WTC11 (cell line): ENCODE data around the gene PAWR.

Experiments
- AR ChIP-seq: fragments of 250-450 bp; sonication (Bioruptor Pico); IDR thresholded peaks from 2 replicates; pipeline ENCODE4 v1.9.0; 2021; ENCODE audit warnings: mild to moderate bottlenecking
- ARID4B ChIP-seq: sonication (generic); formaldehyde crosslinking; IDR thresholded peaks from 2 replicates; pipeline ENCODE4 v1.8.0; 2023; ENCODE audit warnings: missing genetic modification reagents, mild to moderate bottlenecking, borderline replicate concordance
- ATF2 ChIP-seq: sonication (generic); formaldehyde crosslinking; IDR thresholded peaks from 2 replicates; pipeline ENCODE4 v1.8.1; 2022; ENCODE audit warnings: low read depth, missing genetic modification reagents, borderline replicate concordance
- CTCF ChIP-seq: fragments of 200-600 bp; IDR thresholded peaks from 2 replicates; pipeline ENCODE4 v1.8.0; 2022; ENCODE audit warnings: antibody characterized with exemption
- E2F1 ChIP-seq: sonication (generic); formaldehyde crosslinking; IDR thresholded peaks from 2 replicates; pipeline ENCODE4 v1.8.0; 2022; ENCODE audit warnings: mild to moderate bottlenecking, missing genetic modification reagents
- JUN ChIP-seq: sonication (generic); formaldehyde crosslinking; IDR thresholded peaks from 2 replicates; pipeline ENCODE4 v1.8.0; 2023; ENCODE audit warnings: mild to moderate bottlenecking, missing genetic modification reagents
- MAX ChIP-seq: sonication (generic); formaldehyde crosslinking; IDR thresholded peaks from 2 replicates; pipeline ENCODE4 v1.8.0; 2022; ENCODE audit warnings: mild to moderate bottlenecking, missing genetic modification reagents
- SP1 ChIP-seq: sonication (generic); formaldehyde crosslinking; conservative IDR thresholded peaks from 2 replicates; pipeline ENCODE4 v1.8.1; 2022; ENCODE audit warnings: missing genetic modification reagents
- TCF7 ChIP-seq: sonication (generic); formaldehyde crosslinking; IDR thresholded peaks from 2 replicates; pipeline ENCODE4 v1.8.0; 2022; ENCODE audit warnings: mild to moderate bottlenecking, low read depth, missing genetic modification reagents, moderate library complexity
- TEAD1 ChIP-seq: sonication (generic); formaldehyde crosslinking; IDR thresholded peaks from 2 replicates; pipeline ENCODE4 v1.8.0; 2022; ENCODE audit warnings: mild to moderate bottlenecking, missing genetic modification reagents
- TP53 ChIP-seq: sonication (generic); formaldehyde crosslinking; IDR thresholded peaks from 2 replicates; pipeline ENCODE4 v1.8.1; 2023; ENCODE audit warnings: mild to moderate bottlenecking, missing genetic modification reagents
- ZBTB21 ChIP-seq: sonication (generic); formaldehyde crosslinking; IDR thresholded peaks from 2 replicates; pipeline ENCODE4 v1.8.1; 2023; ENCODE audit warnings: mild to moderate bottlenecking, missing genetic modification reagents, borderline replicate concordance
- ZBTB43 ChIP-seq: sonication (generic); formaldehyde crosslinking; IDR thresholded peaks from 2 replicates; pipeline ENCODE4 v1.8.1; 2023; ENCODE audit warnings: mild to moderate bottlenecking, missing genetic modification reagents
- ZNF138 ChIP-seq: sonication (generic); formaldehyde crosslinking; conservative IDR thresholded peaks from 2 replicates; pipeline ENCODE4 v1.8.1; 2022; ENCODE audit warnings: mild to moderate bottlenecking, moderate library complexity, missing genetic modification reagents

- no peak for TF ChIP-seq TP53 (CRISPR knock-in tag)
- TF ChIP-seq CTCF: no peak
- no peak for TF ChIP-seq ZNF138 (CRISPR knock-in tag)
- TF ChIP-seq TEAD1 (CRISPR knock-in tag): no peak
- TF ChIP-seq ZBTB43 (CRISPR knock-in tag): no peak
- TF ChIP-seq AR: no peak
- no peak for TF ChIP-seq E2F1 (CRISPR knock-in tag)
- TF ChIP-seq ATF2 (CRISPR knock-in tag): no peak
- TF ChIP-seq JUN: no peak
- no peak for TF ChIP-seq TCF7 (CRISPR knock-in tag)
- no peak for TF ChIP-seq MAX
- TF ChIP-seq SP1 (CRISPR knock-in tag): no peak
- TF ChIP-seq ZBTB21 (CRISPR knock-in tag): no peak
- no peak for TF ChIP-seq ARID4B
Measured at GRCh38 chr12:79552192-79552591, 138.6 kb downstream of the PAWR start.
